ENCODE data around the gene GRIN2A. TPM values are rescaled to one million over a fixed set of nuclear protein-coding genes. Genes with fewer than 3 reads are reported as not detected.

Gene GRIN2A
- total and polyA plus RNA-seq, 2 donors (not counting 3 experiments of a cell fraction or from before 2014, with no cell fraction given), result not detected

GRCh38 chr16:10013774-10014173 is 168.5 kb downstream of the GRIN2A start:
- BruUV-seq (replicated peaks), result no TSS peak
- DNase-seq (ENCODE audit: low read depth, low spot score), result no peak
- ChIA-PET CTCF (no interaction called here), POLR2A (no interaction called here)
- H3K9ac ChIP-seq (replicated peaks; ENCODE audit: extremely low read depth, insufficient read depth, low read length), result no peak overlapping the region
- H2AFZ ChIP-seq (ENCODE audit: low read depth, low read length), result no peak overlapping the region
- intact Hi-C loops (cut with micrococcal nuclease), result no loop called here
- TF ChIP-seq POLR2AphosphoS5 (IDR thresholded peaks at IDR 0.05; ENCODE audit: insufficient read depth, low read depth, low read length), result no peak
- TF ChIP-seq JUN (IDR thresholded peaks at IDR 0.05; ENCODE audit: borderline replicate concordance, insufficient read depth, insufficient read length, low read depth), result no peak
- TF ChIP-seq GATA2 (IDR thresholded peaks at IDR 0.05; ENCODE audit: insufficient read depth, insufficient read length, low read depth, low read length), result no peak
- H4K20me1 ChIP-seq (replicated peaks; ENCODE audit: control insufficient read depth, extremely low read depth, insufficient read depth, low read length), result no peaks in the 10 kb centered on the region
- no peaks in the 10 kb centered on the region for H3K79me2 ChIP-seq (ENCODE audit: control insufficient read depth, insufficient read depth, low read length)
- no peaks in the 10 kb centered on the region for H3K27me3 ChIP-seq (ENCODE audit: control insufficient read depth in 2 of 2, insufficient read depth in 2 of 2, low read length in 2 of 2)
- no peaks in the 10 kb centered on the region for H3K4me1 ChIP-seq (ENCODE audit: control insufficient read depth, extremely low read depth, insufficient read depth, low read length)
- no peak overlapping the region for H3K4me3 ChIP-seq (replicated peaks in 1 of 3; ENCODE audit: insufficient read depth in 1 of 3, low read depth in 1 of 3, low read length in 3 of 3)
- dilution Hi-C loops (cut with MboI; ENCODE audit: extremely low pct_ligation_motif_present, low sequenced_read_pairs), result no loop called here
- no peak overlapping the region for H3K27ac ChIP-seq (ENCODE audit: insufficient read depth, low read depth, low read length)
- FAIRE-seq, result no peak
- no peaks in the 10 kb centered on the region for H3K9me1 ChIP-seq (replicated peaks; ENCODE audit: control insufficient read depth, extremely low read depth, insufficient read depth, low read length)
- peaks cover 4% of the 10 kb centered on the region for H3K9me3 ChIP-seq (replicated peaks; ENCODE audit: control insufficient read depth, insufficient read depth, low read length)
- H3K4me2 ChIP-seq (ENCODE audit: insufficient read depth, low read length), result no peak overlapping the region
- H3K36me3 ChIP-seq (ENCODE audit: control insufficient read depth in 2 of 2, extremely low read depth in 1 of 2, insufficient read depth in 2 of 2, low read length in 2 of 2), result no peaks in the 10 kb centered on the region

GRCh38 chr16:10013364-10013763 is 168.9 kb downstream of the GRIN2A start:
- POLR2A ChIA-PET, result no interaction called here
- no peaks in the 10 kb centered on the region for H4K20me1 ChIP-seq (replicated peaks; ENCODE audit: control insufficient read depth, extremely low read depth, insufficient read depth, low read length)
- H3K9me3 ChIP-seq (replicated peaks; ENCODE audit: control insufficient read depth, insufficient read depth, low read length), result peaks cover 2% of the 10 kb centered on the region
- H3K9ac ChIP-seq (replicated peaks; ENCODE audit: extremely low read depth, insufficient read depth, low read length), result no peak overlapping the region
- DNase-seq (ENCODE audit: low read depth, low spot score) (no peak), FAIRE-seq (no peak)
- H3K79me2 ChIP-seq (ENCODE audit: control insufficient read depth, insufficient read depth, low read length), result no peaks in the 10 kb centered on the region
- H3K4me2 ChIP-seq (ENCODE audit: insufficient read depth, low read length), result no peak overlapping the region
- H2AFZ ChIP-seq (ENCODE audit: low read depth, low read length), result no peak overlapping the region
- H3K27ac ChIP-seq (ENCODE audit: insufficient read depth, low read depth, low read length), result no peak overlapping the region
- H3K36me3 ChIP-seq (ENCODE audit: control insufficient read depth in 2 of 2, extremely low read depth in 1 of 2, insufficient read depth in 2 of 2, low read length in 2 of 2), result no peaks in the 10 kb centered on the region
- no peaks in the 10 kb centered on the region for H3K9me1 ChIP-seq (replicated peaks; ENCODE audit: control insufficient read depth, extremely low read depth, insufficient read depth, low read length)
- TF ChIP-seq FOS (IDR thresholded peaks at IDR 0.05; ENCODE audit: borderline replicate concordance, insufficient read depth, low read length) (no peak), GATA2 (IDR thresholded peaks at IDR 0.05; ENCODE audit: insufficient read depth, insufficient read length, low read depth, low read length) (no peak), CTCF (IDR thresholded peaks at IDR 0.05; ENCODE audit: extremely low read depth in 1 of 2, insufficient read depth in 1 of 2, low read depth in 1 of 2, low read length in 2 of 2) (no peak), POLR2A (IDR thresholded peaks at IDR 0.05; ENCODE audit: low read depth, low read length) (no peak), MYC (IDR thresholded peaks at IDR 0.05; ENCODE audit: low read depth, low read length) (no peak), EZH2 (IDR thresholded peaks at IDR 0.05; ENCODE audit: borderline replicate concordance, low read depth, low read length, severe bottlenecking) (no peak), JUN (IDR thresholded peaks at IDR 0.05; ENCODE audit: borderline replicate concordance, insufficient read depth, insufficient read length, low read depth) (no peak), POLR2AphosphoS5 (IDR thresholded peaks at IDR 0.05; ENCODE audit: insufficient read depth, low read depth, low read length) (no peak), MAX (IDR thresholded peaks at IDR 0.05; ENCODE audit: insufficient read depth, insufficient read length) (no peak)
- intact Hi-C loops (cut with micrococcal nuclease) (no loop called here), dilution Hi-C loops (cut with MboI; ENCODE audit: extremely low pct_ligation_motif_present, low sequenced_read_pairs) (no loop called here)
- CTCF ChIA-PET, result no interaction called here
- H3K27me3 ChIP-seq (ENCODE audit: control insufficient read depth in 2 of 2, insufficient read depth in 2 of 2, low read length in 2 of 2), result no peaks in the 10 kb centered on the region
- H3K4me1 ChIP-seq (ENCODE audit: control insufficient read depth, extremely low read depth, insufficient read depth, low read length), result no peaks in the 10 kb centered on the region
- BruUV-seq (replicated peaks), result no TSS peak
- no peak overlapping the region for H3K4me3 ChIP-seq (replicated peaks in 1 of 3; ENCODE audit: insufficient read depth in 1 of 3, low read depth in 1 of 3, low read length in 3 of 3)
